HepG2 (cell line): ENCODE data around the gene FURIN. TPM values are rescaled to one million over a fixed set of nuclear protein-coding genes. Genes with fewer than 3 reads are reported as not detected.

ENCODE experiments used
- ATAC-seq: fragments of 200-7000 bp; cut with Tn5 transposase; 3 replicates; pipeline ENCODE4 v1.9.1; 2020; ENCODE audit warnings: mild to moderate bottlenecking, moderate library complexity
- BruUV-seq: library from RNA; stranded (reverse); fragments of 400-500 nt; replicated peaks from 2 replicates; lab custom pipeline; 2021; lab: Mats Ljungman, UMichigan
- CTCF ChIA-PET: fragments of 300-600 bp; formaldehyde crosslinking; extraction: SDS; loops from one replicate; lab custom pipeline; 2021; ENCODE audit warnings: low total read pairs, inconsistent platforms, low intra/inter-chr PET ratio; lab: Yijun Ruan, JAX
- POLR2A ChIA-PET: fragments of 350-600 bp; sonication (Branson Sonifier 250); formaldehyde crosslinking; loops from one replicate; lab custom pipeline; 2020; ENCODE audit warnings: antibody characterized with exemption, inconsistent platforms; lab: Yijun Ruan, JAX
- DNase-seq: peaks from one replicate; pipeline ENCODE4 v3.0.0-alpha.2; 2015; ENCODE audit warnings: low spot score
- FAIRE-seq: peaks from 3 replicates; lab custom pipeline; 2011; peaks lifted over from hg19 to GRCh38; lab: Jason Lieb, UNC
- H2AFZ ChIP-seq: one replicate; pipeline ENCODE4 v1.6.1; 2011; ENCODE audit warnings: low read length, inconsistent platforms
- H3K27ac ChIP-seq: fragments of 300-600 bp; 3 replicates; pipeline ENCODE4 v1.8.0; 2011; ENCODE audit warnings: mixed run types, mild to moderate bottlenecking, mixed read lengths, low read length, inconsistent platforms; ENCODE audit not compliant: insufficient read depth; ENCODE audit errors: extremely low read length
- H3K27me3 ChIP-seq, 2 experiments: fragments of 200-600 bp in 1 of 2; 2 replicates in 1 of 2; 3 replicates in 1 of 2; pipeline versions ENCODE4 v1.6.0 to v1.8.0; 2011; ENCODE audit warnings: low read length in 2 of 2, mild to moderate bottlenecking in 2 of 2, moderate library complexity in 2 of 2, inconsistent platforms in 1 of 2; ENCODE audit not compliant: insufficient read depth in 2 of 2, control insufficient read depth in 1 of 2
- H3K36me3 ChIP-seq, 2 experiments: fragments of 200-600 bp in 1 of 2; replicated peaks in 1 of 2; 2 replicates in 1 of 2; 3 replicates in 1 of 2; pipeline versions ENCODE4 v1.5.1 to v1.8.0; 2011; ENCODE audit warnings: low read length in 2 of 2, inconsistent platforms in 1 of 2; ENCODE audit not compliant: insufficient read depth in 2 of 2, control insufficient read depth in 1 of 2
- H3K4me1 ChIP-seq: 2 replicates; pipeline ENCODE4 v1.5.1; 2012; ENCODE audit warnings: low read length, inconsistent platforms; ENCODE audit not compliant: insufficient read depth
- H3K4me2 ChIP-seq: 2 replicates; pipeline ENCODE4 v1.6.0; 2011; ENCODE audit warnings: low read depth, low read length, inconsistent platforms
- H3K4me3 ChIP-seq, 3 experiments: fragments of 200-600 bp in 1 of 3; sonication (generic), shearing (Covaris generic) in 1 of 3; replicated peaks in 1 of 3; 2 replicates each; pipeline ENCODE4 v1.5.1; 2011 to 2016; ENCODE audit warnings: low read length in 3 of 3, inconsistent platforms in 2 of 3, low read depth in 2 of 3, mild to moderate bottlenecking in 2 of 3, control low read depth in 1 of 3, mixed read lengths in 1 of 3; ENCODE audit not compliant: insufficient read depth in 1 of 3
- H3K79me2 ChIP-seq: one replicate; pipeline ENCODE4 v1.6.1; 2011; ENCODE audit warnings: low read length, inconsistent platforms; ENCODE audit not compliant: insufficient read depth
- H3K9ac ChIP-seq: 2 replicates; pipeline ENCODE4 v1.6.0; 2011; ENCODE audit warnings: mild to moderate bottlenecking, low read depth, low read length, inconsistent platforms; ENCODE audit not compliant: insufficient read depth
- H3K9me3 ChIP-seq: 2 replicates; pipeline ENCODE4 v1.5.1; 2012; ENCODE audit warnings: mild to moderate bottlenecking, low read length
- H4K20me1 ChIP-seq: 2 replicates; pipeline ENCODE4 v1.6.0; 2011; ENCODE audit warnings: inconsistent platforms, mild to moderate bottlenecking, low read length, moderate library complexity; ENCODE audit not compliant: insufficient read depth
- ADNP ChIP-seq: sonication (generic); formaldehyde crosslinking; IDR thresholded peaks from 2 replicates; pipeline ENCODE4 v1.4.0; 2020; ENCODE audit warnings: missing genetic modification reagents
- FLYWCH1 ChIP-seq: sonication (generic); formaldehyde crosslinking; IDR thresholded peaks from 2 replicates; pipeline ENCODE4 v1.8.1; 2023; ENCODE audit warnings: mild to moderate bottlenecking, missing genetic modification reagents
- FOXK1 ChIP-seq: sonication (generic); formaldehyde crosslinking; IDR thresholded peaks from 2 replicates; pipeline ENCODE4 v1.4.0; 2020; ENCODE audit warnings: low read depth, missing genetic modification reagents, borderline replicate concordance
- GZF1 ChIP-seq: sonication (generic); formaldehyde crosslinking; IDR thresholded peaks from 2 replicates; pipeline ENCODE4 v1.5.1; 2020; ENCODE audit warnings: mild to moderate bottlenecking, missing genetic modification reagents
- KAT7 ChIP-seq: IDR thresholded peaks from 2 replicates; pipeline ENCODE4 v1.6.1; 2018; ENCODE audit warnings: borderline replicate concordance, missing compliant biosample characterization
- KLF13 ChIP-seq: sonication (generic); formaldehyde crosslinking; IDR thresholded peaks from 2 replicates; pipeline ENCODE4 v1.4.0; 2020; ENCODE audit warnings: mild to moderate bottlenecking, missing genetic modification reagents
- KLF6 ChIP-seq: IDR thresholded peaks from 2 replicates; pipeline ENCODE4 v1.8.0; 2016; ENCODE audit warnings: missing biosample characterization, missing genetic modification reagents
- MAFF ChIP-seq: IDR thresholded peaks from 2 replicates; pipeline ENCODE4 v1.6.1; 2011; ENCODE audit warnings: low read depth, low read length, improper control_type of control experiment
- MTA1 ChIP-seq: sonication (generic); formaldehyde crosslinking; IDR thresholded peaks from 2 replicates; pipeline ENCODE4 v1.4.0; 2020; ENCODE audit warnings: missing genetic modification reagents, mild to moderate bottlenecking, borderline replicate concordance
- PCBP1 ChIP-seq: fragments of 200-400 bp; formaldehyde crosslinking; IDR thresholded peaks from 2 replicates; pipeline ENCODE4 v1.6.1; 2017; ENCODE audit warnings: mild to moderate bottlenecking, low read depth, low read length, borderline replicate concordance
- RELA ChIP-seq: sonication (generic); formaldehyde crosslinking; IDR thresholded peaks from 2 replicates; pipeline ENCODE4 v1.4.0; 2020; ENCODE audit warnings: missing genetic modification reagents
- REPIN1 ChIP-seq: sonication (generic); formaldehyde crosslinking; IDR thresholded peaks from 2 replicates; pipeline ENCODE4 v1.8.0; 2022; ENCODE audit warnings: missing genetic modification reagents, low read depth, mild to moderate bottlenecking, borderline replicate concordance
- SIN3A ChIP-seq: IDR thresholded peaks from 2 replicates; pipeline ENCODE4 v1.6.1; 2011; ENCODE audit warnings: low read depth, mild to moderate bottlenecking, control low read depth, low read length, borderline replicate concordance
- ZNF251 ChIP-seq: sonication (generic); formaldehyde crosslinking; IDR thresholded peaks from 2 replicates; pipeline ENCODE4 v1.9.0; 2021; ENCODE audit warnings: mild to moderate bottlenecking, missing genetic modification reagents
- ZNF484 ChIP-seq: sonication (generic); formaldehyde crosslinking; IDR thresholded peaks from 2 replicates; pipeline ENCODE4 v1.5.1; 2020; ENCODE audit warnings: mild to moderate bottlenecking, low read depth, missing genetic modification reagents, borderline replicate concordance
- WGBS: methylation state at CpG from one replicate; pipeline ENCODE4 v1.1.6; 2017; ENCODE audit warnings: low lambda C conversion rate; 5-methylcytosine and 5-hydroxymethylcytosine counted together
- in situ Hi-C: cut with HindIII; loops from 2 replicates; pipeline ENCODE4 v1.10.0; 2017; ENCODE audit warnings: low pct_unique_long_range_greater_than_20kb; ENCODE audit not compliant: extremely low pct_ligation_motif_present
- intact Hi-C: fragments of 100-400 bp; cut with micrococcal nuclease; formaldehyde crosslinking; loops from one replicate; pipeline ENCODE4 v1.10.0; 2022; ENCODE audit not compliant: unreplicated experiment
- polyA plus RNA-seq, 8 experiments: library from polyadenylated mRNA; depleted of rRNA in 3 of 8; stranded (reverse) in 7 of 8; unstranded in 1 of 8; fragments of >200 nt; fragmentation: Illumina TruSeq in 4 of 8; extraction: Trizol in 4 of 8; gene quantifications; 2 replicates each; pipeline versions ENCODE4 v1.2.1 to v1.2.3, GENCODE V29; 2011 to 2016; ENCODE audit warnings: low read depth in 4 of 8, missing spikeins in 1 of 8, mixed read lengths in 1 of 8; ENCODE audit not compliant: insufficient read depth in 1 of 8
- total RNA-seq, 5 experiments: library from RNA; depleted of rRNA; stranded (reverse); fragments of >200 nt; fragmentation: Illumina TruSeq; extraction: Trizol; gene quantifications; 2 replicates each; pipeline ENCODE4 v1.2.3, GENCODE V29; 2016; ENCODE audit warnings: low read depth in 1 of 5
- TF ChIP-seq, protein P1 (sequence below): sonication (generic); formaldehyde crosslinking; IDR thresholded peaks from 2 replicates; pipeline ENCODE4 v1.5.0; 2020; ENCODE audit warnings: missing genetic modification reagents
- TF ChIP-seq, protein P2 (sequence below): sonication (generic); formaldehyde crosslinking; IDR thresholded peaks from 2 replicates; pipeline ENCODE4 v1.4.0; 2020; ENCODE audit warnings: mild to moderate bottlenecking, missing genetic modification reagents

FURIN gene
- total and polyA plus RNA-seq, 2 of the 13 experiments (the other 11 are each of a cell fraction or from before 2014, with no cell fraction given) = 15.2 to 17.4 TPM

DNA sequence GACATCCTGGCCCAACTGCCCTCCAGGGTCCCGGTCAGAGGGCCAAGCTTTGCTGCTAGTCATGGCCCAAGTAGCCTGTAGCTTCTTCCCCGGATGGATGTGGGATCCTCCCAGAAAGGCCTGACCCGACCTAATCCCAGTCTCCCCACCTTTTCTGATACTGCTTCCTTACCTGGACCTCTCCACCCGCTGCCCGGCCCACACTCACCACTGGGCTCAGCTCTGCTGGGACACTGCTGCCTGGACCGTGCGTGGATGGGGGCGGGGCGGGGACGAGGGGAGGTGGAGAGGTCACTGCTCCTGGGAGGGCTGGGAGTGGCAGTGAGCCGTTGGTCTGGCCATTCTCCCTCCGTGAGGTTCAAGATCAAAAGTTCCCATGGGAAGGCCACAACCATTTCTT is 40.3 kb upstream of the FURIN start:
- H4K20me1 ChIP-seq = no peaks in the 10 kb centered on the region
- DNase-seq (no peak), FAIRE-seq (no peak), ATAC-seq (no peak; the same call in 2 of the 3 replicates)
- no peaks in the 10 kb centered on the region for H3K9me3 ChIP-seq
- no peak overlapping the region for H3K27ac ChIP-seq
- no peaks in the 10 kb centered on the region for H3K36me3 ChIP-seq
- H3K9ac ChIP-seq = no peak overlapping the region
- ChIA-PET POLR2A (no interaction called here), CTCF (no interaction called here)
- no peak overlapping the region for H3K4me3 ChIP-seq
- no peaks in the 10 kb centered on the region for H3K79me2 ChIP-seq
- no peak for TF ChIP-seq REPIN1 (CRISPR knock-in tag)
- no peak for TF ChIP-seq ZNF484
- TF ChIP-seq, protein P1, sequence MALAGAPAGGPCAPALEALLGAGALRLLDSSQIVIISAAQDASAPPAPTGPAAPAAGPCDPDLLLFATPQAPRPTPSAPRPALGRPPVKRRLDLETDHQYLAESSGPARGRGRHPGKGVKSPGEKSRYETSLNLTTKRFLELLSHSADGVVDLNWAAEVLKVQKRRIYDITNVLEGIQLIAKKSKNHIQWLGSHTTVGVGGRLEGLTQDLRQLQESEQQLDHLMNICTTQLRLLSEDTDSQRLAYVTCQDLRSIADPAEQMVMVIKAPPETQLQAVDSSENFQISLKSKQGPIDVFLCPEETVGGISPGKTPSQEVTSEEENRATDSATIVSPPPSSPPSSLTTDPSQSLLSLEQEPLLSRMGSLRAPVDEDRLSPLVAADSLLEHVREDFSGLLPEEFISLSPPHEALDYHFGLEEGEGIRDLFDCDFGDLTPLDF (CRISPR knock-in tag) = no peak
- no peak for TF ChIP-seq FOXK1 (CRISPR knock-in tag)
- TF ChIP-seq KLF6 = no peak
- TF ChIP-seq KLF13 (CRISPR knock-in tag) = no peak
- TF ChIP-seq, protein P2, sequence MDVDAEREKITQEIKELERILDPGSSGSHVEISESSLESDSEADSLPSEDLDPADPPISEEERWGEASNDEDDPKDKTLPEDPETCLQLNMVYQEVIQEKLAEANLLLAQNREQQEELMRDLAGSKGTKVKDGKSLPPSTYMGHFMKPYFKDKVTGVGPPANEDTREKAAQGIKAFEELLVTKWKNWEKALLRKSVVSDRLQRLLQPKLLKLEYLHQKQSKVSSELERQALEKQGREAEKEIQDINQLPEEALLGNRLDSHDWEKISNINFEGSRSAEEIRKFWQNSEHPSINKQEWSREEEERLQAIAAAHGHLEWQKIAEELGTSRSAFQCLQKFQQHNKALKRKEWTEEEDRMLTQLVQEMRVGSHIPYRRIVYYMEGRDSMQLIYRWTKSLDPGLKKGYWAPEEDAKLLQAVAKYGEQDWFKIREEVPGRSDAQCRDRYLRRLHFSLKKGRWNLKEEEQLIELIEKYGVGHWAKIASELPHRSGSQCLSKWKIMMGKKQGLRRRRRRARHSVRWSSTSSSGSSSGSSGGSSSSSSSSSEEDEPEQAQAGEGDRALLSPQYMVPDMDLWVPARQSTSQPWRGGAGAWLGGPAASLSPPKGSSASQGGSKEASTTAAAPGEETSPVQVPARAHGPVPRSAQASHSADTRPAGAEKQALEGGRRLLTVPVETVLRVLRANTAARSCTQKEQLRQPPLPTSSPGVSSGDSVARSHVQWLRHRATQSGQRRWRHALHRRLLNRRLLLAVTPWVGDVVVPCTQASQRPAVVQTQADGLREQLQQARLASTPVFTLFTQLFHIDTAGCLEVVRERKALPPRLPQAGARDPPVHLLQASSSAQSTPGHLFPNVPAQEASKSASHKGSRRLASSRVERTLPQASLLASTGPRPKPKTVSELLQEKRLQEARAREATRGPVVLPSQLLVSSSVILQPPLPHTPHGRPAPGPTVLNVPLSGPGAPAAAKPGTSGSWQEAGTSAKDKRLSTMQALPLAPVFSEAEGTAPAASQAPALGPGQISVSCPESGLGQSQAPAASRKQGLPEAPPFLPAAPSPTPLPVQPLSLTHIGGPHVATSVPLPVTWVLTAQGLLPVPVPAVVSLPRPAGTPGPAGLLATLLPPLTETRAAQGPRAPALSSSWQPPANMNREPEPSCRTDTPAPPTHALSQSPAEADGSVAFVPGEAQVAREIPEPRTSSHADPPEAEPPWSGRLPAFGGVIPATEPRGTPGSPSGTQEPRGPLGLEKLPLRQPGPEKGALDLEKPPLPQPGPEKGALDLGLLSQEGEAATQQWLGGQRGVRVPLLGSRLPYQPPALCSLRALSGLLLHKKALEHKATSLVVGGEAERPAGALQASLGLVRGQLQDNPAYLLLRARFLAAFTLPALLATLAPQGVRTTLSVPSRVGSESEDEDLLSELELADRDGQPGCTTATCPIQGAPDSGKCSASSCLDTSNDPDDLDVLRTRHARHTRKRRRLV (CRISPR knock-in tag) = no peak
- TF ChIP-seq ZNF251 = no peak
- no peak for TF ChIP-seq FLYWCH1 (CRISPR knock-in tag)
- no peak for TF ChIP-seq MTA1 (CRISPR knock-in tag)
- no peak for TF ChIP-seq MAFF
- no peak for TF ChIP-seq PCBP1
- TF ChIP-seq SIN3A = no peak
- no peak for TF ChIP-seq RELA (CRISPR knock-in tag)
- no peak for TF ChIP-seq ADNP (CRISPR knock-in tag)
- no peak for TF ChIP-seq KAT7
- TF ChIP-seq GZF1 = no peak
- in situ Hi-C loops = no loop called here
- no peak overlapping the region for H2AFZ ChIP-seq
- H3K4me2 ChIP-seq = peak overlapping the region; percentile 18; the same call in 1 of the 2 replicates
- peaks cover 0 to 5% of the 10 kb centered on the region in 2 experiments; a peak in 1 of 5 replicates for H3K27me3 ChIP-seq
- H3K4me1 ChIP-seq = peaks cover 26% of the 10 kb centered on the region
- intact Hi-C loops = no loop called here
- no TSS peak for BruUV-seq
- 12% methylated on average over 11 of the region's 12 CpGs for WGBS
